Activated T-cell treated with anti-CD3 and anti-CD28 coated beads for 48 hours (primary cell): ENCODE data around the gene TCAIM.
"Not testable (repeated sequence)": the region's sequence is repeated elsewhere in the genome, so short reads cannot be mapped to it uniquely, and the experiment has no call there.

Source experiments
- DNase-seq: peaks from one replicate; pipeline ENCODE4 v3.0.0-alpha.2; 2020; ENCODE audit warnings: low read depth

TCAIM gene

GRCh38 chr3:44346590-44346989 lies 8.0 kb downstream of the TCAIM start:
- not testable (repeated sequence) for DNase-seq

DNA sequence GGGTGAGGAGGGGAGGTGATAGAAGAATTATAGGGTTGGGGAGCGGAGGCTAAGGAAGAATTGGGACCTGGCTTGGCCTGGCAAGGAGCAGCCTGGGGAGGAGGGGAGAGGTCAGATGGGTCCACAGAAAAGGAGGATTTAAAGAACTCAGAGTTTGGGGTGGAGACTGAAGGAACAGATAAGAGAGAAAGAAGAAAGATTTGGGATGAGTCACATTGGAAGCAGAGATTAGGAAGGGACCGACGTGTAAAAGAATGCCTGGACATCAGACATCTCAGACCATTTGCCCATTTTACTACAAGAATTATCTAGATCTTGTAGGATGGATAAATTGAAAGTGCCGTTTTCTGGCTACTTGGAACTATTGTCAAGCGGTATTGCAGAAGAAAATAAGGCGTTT lies 10.4 kb downstream of the TCAIM start:
- no peak for DNase-seq

DNA sequence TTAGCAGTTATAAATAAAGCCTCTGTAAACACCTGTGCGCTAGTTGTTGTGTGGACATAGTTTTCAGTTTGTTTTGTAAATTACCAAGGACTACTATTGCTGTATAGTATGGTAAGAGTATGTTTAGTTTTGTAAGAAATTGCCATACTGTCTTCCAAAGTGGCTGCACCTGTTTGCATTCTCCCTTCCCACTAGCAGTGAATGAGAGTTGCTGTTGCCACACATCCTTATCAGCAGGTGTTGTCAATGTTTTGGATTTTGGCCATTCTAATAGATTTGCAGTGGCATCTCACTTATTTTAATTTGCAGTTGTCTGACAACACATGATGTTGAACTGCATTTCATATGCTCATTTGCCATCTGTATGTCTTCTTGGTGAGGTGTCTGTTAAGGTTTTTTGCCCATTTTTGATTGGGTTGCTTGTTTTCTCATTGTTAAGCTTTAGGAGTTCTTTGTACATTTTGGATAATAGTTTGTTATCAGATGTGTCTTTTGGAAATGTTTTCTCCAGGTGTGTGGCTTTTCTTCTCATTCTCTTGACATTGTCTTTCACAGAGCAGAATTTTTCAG lies 14.9 kb downstream of the TCAIM start:
- DNase-seq: no peak

GRCh38 chr3:44355362-44356033 lies 16.9 kb downstream of the TCAIM start:
- DNase-seq: no peak

- DNase-seq: no peak
Observed at GRCh38 chr3:44359146-44359751, 20.7 kb downstream of the TCAIM start.

- DNase-seq: no peak
Observed at GRCh38 chr3:44363591-44363990, 25.0 kb downstream of the TCAIM start.

- DNase-seq: no peak
Observed at GRCh38 chr3:44365952-44366351, 27.4 kb downstream of the TCAIM start.

- no peak for DNase-seq
Observed at GRCh38 chr3:44375450-44375849, 36.9 kb downstream of the TCAIM start.

GRCh38 chr3:44387404-44387803 lies 48.8 kb downstream of the TCAIM start:
- DNase-seq: no peak

DNA sequence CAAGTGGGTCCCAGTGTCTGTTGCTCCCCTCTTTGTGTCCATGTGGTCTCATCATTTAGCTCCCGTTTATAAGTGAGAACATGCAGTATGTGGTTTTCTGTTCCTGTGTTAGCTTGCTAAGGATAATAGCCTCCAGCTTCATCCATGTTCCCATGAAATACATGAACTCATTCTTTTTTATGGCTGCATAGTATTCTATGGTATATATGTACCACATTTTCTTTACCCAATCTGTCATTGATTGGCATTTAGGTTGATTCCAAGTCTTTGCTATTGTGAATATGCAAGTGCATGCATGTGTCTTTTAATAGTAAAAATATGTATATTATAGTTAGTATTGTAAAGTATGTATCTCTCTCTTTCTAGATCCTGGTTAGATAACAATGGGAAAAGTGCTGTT lies 53.9 kb downstream of the TCAIM start:
- DNase-seq: no peak

- DNase-seq: no peak
Observed at GRCh38 chr3:44395714-44396113, 57.1 kb downstream of the TCAIM start.

- no peak for DNase-seq
Observed at GRCh38 chr3:44396200-44397171, 57.9 kb downstream of the TCAIM start.

- not testable (repeated sequence) for DNase-seq
Observed at GRCh38 chr3:44398271-44398670, 59.7 kb downstream of the TCAIM start.

GRCh38 chr3:44398853-44399252 lies 60.3 kb downstream of the TCAIM start:
- no peak for DNase-seq

- no peak for DNase-seq
Observed at GRCh38 chr3:44400771-44401170, 62.2 kb downstream of the TCAIM start.

DNA sequence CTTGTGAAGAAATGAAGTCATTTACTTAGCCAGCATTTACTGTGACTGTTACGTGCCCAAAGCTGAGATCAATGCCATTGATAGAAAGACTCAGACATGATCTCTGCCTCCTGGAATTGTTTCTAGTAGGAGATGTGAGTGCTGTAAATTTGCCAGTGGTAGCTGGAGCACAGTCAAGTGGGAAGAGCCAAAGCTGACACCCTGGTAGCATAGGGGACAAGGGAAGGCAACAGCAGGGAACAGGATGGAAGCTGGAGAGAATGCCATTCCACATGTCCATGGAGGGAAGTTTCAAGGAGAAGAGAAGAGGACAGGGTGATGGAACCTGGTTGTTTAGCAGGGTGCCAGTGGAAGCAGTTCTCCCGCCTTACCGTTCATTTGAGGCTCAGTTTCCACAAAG lies 64.0 kb downstream of the TCAIM start:
- no peak for DNase-seq

- DNase-seq: no peak
Observed at GRCh38 chr3:44409640-44410410, 71.3 kb downstream of the TCAIM start.

- no peak for DNase-seq
Observed at GRCh38 chr3:44411031-44411645, 72.6 kb downstream of the TCAIM start.

DNA sequence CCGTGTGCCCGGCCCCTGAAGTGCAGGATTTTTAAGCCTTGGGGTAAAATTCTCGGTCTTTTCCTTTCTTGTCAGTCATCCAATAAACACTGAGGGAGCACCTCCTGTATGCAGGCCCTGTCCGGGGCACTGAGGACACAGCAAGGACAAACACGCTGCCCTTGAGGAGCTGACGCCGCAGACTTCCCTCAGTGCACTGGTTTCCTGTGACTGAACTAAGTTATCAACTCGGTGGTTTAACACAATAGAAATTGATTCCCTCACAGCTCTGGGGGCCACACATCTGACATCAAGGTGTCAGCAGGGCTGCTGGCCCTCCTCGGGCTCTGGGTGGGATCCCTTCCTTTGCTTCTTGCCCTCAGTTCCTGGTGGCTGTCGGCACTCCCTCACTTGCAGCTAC lies 73.8 kb downstream of the TCAIM start:
- DNase-seq: no peak

- no peak for DNase-seq
Observed at GRCh38 chr3:44414517-44415090, 76.0 kb downstream of the TCAIM start.

DNA sequence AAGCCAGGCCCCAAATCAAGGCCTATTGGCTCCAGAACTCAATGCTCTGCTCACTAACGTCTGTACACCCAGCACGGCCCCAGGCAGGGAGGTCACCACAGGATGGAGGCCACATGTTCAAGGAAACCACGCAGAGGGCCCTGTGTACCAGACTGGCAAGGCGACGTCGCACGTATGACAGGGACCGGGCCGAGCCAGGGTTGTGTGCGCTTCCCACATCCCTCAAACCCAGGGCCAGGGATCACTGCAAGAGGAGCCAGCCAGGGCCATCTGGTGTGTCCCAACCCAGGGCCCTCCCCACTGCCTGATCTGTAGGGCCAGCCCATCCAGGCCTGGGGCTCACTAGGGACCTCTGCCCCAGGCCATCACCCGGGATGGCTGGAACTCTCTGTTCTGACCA lies 76.9 kb downstream of the TCAIM start:
- DNase-seq: no peak
